Ectodermal cell (in vitro differentiated cells): ENCODE data around the gene PTCH1.
A peak's percentile ranks its signal among the peaks of the same experiment; 100 is the strongest.

Experiments used
- H3K27ac ChIP-seq: 2 replicates; pipeline ENCODE4 v1.7.0; 2013; ENCODE audit warnings: mild to moderate bottlenecking, low read depth, low read length; ENCODE audit not compliant: insufficient read depth, poor library complexity, severe bottlenecking
- H3K27me3 ChIP-seq: 2 replicates; pipeline ENCODE4 v1.7.0; 2013; ENCODE audit warnings: mild to moderate bottlenecking, low read length; ENCODE audit not compliant: insufficient read depth, control insufficient read depth, poor library complexity, severe bottlenecking
- H3K36me3 ChIP-seq: one replicate; pipeline ENCODE4 v1.7.0; 2013; ENCODE audit warnings: low read length; ENCODE audit not compliant: control insufficient read depth, insufficient read depth
- H3K4me1 ChIP-seq: one replicate; pipeline ENCODE4 v1.7.0; 2013; ENCODE audit warnings: low read length; ENCODE audit not compliant: control insufficient read depth, insufficient read depth
- H3K4me3 ChIP-seq: 2 replicates; pipeline ENCODE4 v1.7.0; 2013; ENCODE audit warnings: low read depth, low read length, control low read depth; ENCODE audit not compliant: insufficient read depth
- H3K9me3 ChIP-seq: 2 replicates; pipeline ENCODE4 v1.7.0; 2013; ENCODE audit warnings: mild to moderate bottlenecking, low read length, moderate library complexity; ENCODE audit not compliant: control insufficient read depth
- whole genome bisulfite sequencing, 2 experiments: methylation state at CpG; one replicate each; pipeline ENCODE4 v1.1.7; 2013; ENCODE audit warnings: missing lambda C conversion rate in 2 of 2; 5-methylcytosine and 5-hydroxymethylcytosine counted together

Gene PTCH1

GRCh38 chr9:95477885-95478284, 38.9 kb downstream of the PTCH1 start:
- peaks cover 37% of the 10 kb centered on the region for H3K36me3 ChIP-seq
- no peaks in the 10 kb centered on the region for H3K27me3 ChIP-seq
- peak overlapping the region; percentile 58 for H3K27ac ChIP-seq
- no peaks in the 10 kb centered on the region for H3K9me3 ChIP-seq
- 81 to 85% methylated on average over 15 of the region's 15 CpGs for WGBS, 2 experiments
- no peak overlapping the region for H3K4me3 ChIP-seq
- H3K4me1 ChIP-seq, result peaks cover 29% of the 10 kb centered on the region

- no peaks in the 10 kb centered on the region for H3K9me3 ChIP-seq
- peaks cover 42% of the 10 kb centered on the region for H3K36me3 ChIP-seq
- H3K27ac ChIP-seq, result peak overlapping the region; percentile 58
- WGBS, 2 experiments, result 48 to 64% methylated on average over 10 to 11 of the region's 11 CpGs
- H3K27me3 ChIP-seq, result no peaks in the 10 kb centered on the region
- peaks cover 29% of the 10 kb centered on the region for H3K4me1 ChIP-seq
- no peak overlapping the region for H3K4me3 ChIP-seq
Measured at GRCh38 chr9:95477441-95477840, 39.3 kb downstream of the PTCH1 start.

- no peak overlapping the region for H3K27ac ChIP-seq
- no peaks in the 10 kb centered on the region for H3K9me3 ChIP-seq
- no peaks in the 10 kb centered on the region for H3K27me3 ChIP-seq
- H3K4me3 ChIP-seq, result no peak overlapping the region
- WGBS, 2 experiments, result 97% methylated on average over 19 of the region's 19 CpGs
- peaks cover 1% of the 10 kb centered on the region for H3K4me1 ChIP-seq
- H3K36me3 ChIP-seq, result peaks cover 41% of the 10 kb centered on the region
Measured at GRCh38 chr9:95468791-95469190, 48.0 kb downstream of the PTCH1 start.

- Histone ChIP-seq H3K36me3 (peaks cover 41% of the 10 kb centered on the region), H3K27ac (no peak overlapping the region), H3K27me3 (no peaks in the 10 kb centered on the region), H3K4me1 (peaks cover 15% of the 10 kb centered on the region), H3K4me3 (no peak overlapping the region), H3K9me3 (no peaks in the 10 kb centered on the region)
- WGBS, 2 experiments, result 92 to 96% methylated on average over 4 of the region's 4 CpGs
Measured at GRCh38 chr9:95465115-95465514, 51.7 kb downstream of the PTCH1 start.

- H3K4me3 ChIP-seq, result no peak overlapping the region
- peaks cover 50% of the 10 kb centered on the region for H3K36me3 ChIP-seq
- H3K27ac ChIP-seq, result no peak overlapping the region
- no peaks in the 10 kb centered on the region for H3K27me3 ChIP-seq
- H3K4me1 ChIP-seq, result peaks cover 15% of the 10 kb centered on the region
- WGBS, 2 experiments, result 78 to 79% methylated on average over 21 of the region's 21 CpGs
- no peaks in the 10 kb centered on the region for H3K9me3 ChIP-seq
Measured at GRCh38 chr9:95463148-95464060, 53.4 kb downstream of the PTCH1 start.

GRCh38 chr9:95462249-95463147, 54.3 kb downstream of the PTCH1 start:
- no peaks in the 10 kb centered on the region for H3K27me3 ChIP-seq
- no peak overlapping the region for H3K4me3 ChIP-seq
- no peaks in the 10 kb centered on the region for H3K9me3 ChIP-seq
- peaks cover 42% of the 10 kb centered on the region for H3K36me3 ChIP-seq
- WGBS, 2 experiments, result 46 to 53% methylated on average over 29 to 30 of the region's 30 CpGs
- peak overlapping the region; percentile 30 for H3K27ac ChIP-seq
- H3K4me1 ChIP-seq, result peaks cover 15% of the 10 kb centered on the region

GRCh38 chr9:95461448-95462248, 55.1 kb downstream of the PTCH1 start:
- Histone ChIP-seq H3K9me3 (no peaks in the 10 kb centered on the region), H3K4me1 (peaks cover 15% of the 10 kb centered on the region), H3K27me3 (no peaks in the 10 kb centered on the region), H3K36me3 (peaks cover 37% of the 10 kb centered on the region), H3K27ac (no peak overlapping the region), H3K4me3 (no peak overlapping the region)
- WGBS, 2 experiments, result 93 to 95% methylated on average over 17 of the region's 17 CpGs

- H3K36me3 ChIP-seq, result peaks cover 42% of the 10 kb centered on the region
- 93 to 96% methylated on average over 13 of the region's 13 CpGs for whole genome bisulfite sequencing, 2 experiments
- H3K27me3 ChIP-seq, result no peaks in the 10 kb centered on the region
- peaks cover 15% of the 10 kb centered on the region for H3K4me1 ChIP-seq
- no peak overlapping the region for H3K27ac ChIP-seq
- no peaks in the 10 kb centered on the region for H3K9me3 ChIP-seq
- H3K4me3 ChIP-seq, result no peak overlapping the region
Measured at GRCh38 chr9:95460518-95461164, 56.1 kb downstream of the PTCH1 start.

- Histone ChIP-seq H3K27ac (no peak overlapping the region), H3K36me3 (peaks cover 45% of the 10 kb centered on the region), H3K4me1 (peaks cover 15% of the 10 kb centered on the region), H3K9me3 (no peaks in the 10 kb centered on the region), H3K4me3 (no peak overlapping the region), H3K27me3 (no peaks in the 10 kb centered on the region)
- WGBS, 2 experiments, result 92 to 95% methylated on average over 19 of the region's 19 CpGs
Measured at GRCh38 chr9:95459851-95460517, 56.8 kb downstream of the PTCH1 start.
